ENCODE results near the gene GSTM5.
"Not testable (repeated sequence)": the region's sequence is repeated elsewhere in the genome, so short reads cannot be mapped to it uniquely, and the experiment has no call there.

The GSTM5 gene

DNA sequence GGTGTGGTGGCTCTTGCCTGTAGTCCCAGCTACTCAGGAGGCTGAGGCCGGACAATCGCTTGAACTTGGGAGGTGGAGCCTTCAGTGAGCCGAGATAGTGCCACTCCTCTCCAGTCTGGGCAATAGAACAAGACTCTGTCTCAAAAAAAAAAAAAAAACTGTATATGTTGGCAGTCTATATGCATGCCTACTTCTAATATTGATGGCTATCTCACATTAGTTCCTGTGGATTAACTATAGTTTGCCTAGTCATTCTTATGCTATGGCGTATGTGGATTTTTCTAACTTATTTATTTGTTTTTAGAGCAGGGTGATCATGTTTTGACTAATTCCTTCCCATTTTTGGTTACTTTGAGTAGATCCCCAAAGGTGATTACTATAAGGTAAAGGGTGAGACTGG is 15.0 kb upstream of the GSTM5 start:
- no peak for DNase-seq (ENCODE audit: low read depth)

DNA sequence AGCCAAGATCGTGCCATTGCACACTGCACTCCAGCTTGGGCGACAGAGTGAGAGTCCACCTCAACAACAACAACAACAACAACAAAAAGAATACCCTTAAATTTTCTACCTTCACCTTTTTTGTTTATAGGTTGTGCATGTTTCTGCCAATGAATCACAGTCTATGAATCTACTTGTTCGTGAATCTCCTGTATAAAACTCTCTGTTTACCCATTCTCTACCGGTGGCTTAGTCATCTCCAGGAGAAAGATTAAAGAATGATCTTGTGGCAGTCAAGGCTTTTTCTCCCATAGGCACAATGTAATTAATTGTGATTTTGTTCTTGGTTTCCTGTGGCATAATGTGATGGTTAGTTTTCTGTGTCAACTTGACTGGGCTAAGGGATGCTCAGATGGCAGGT is 14.2 kb upstream of the GSTM5 start:
- DNase-seq (ENCODE audit: low read depth) = not testable (repeated sequence)

GRCh38 chr1:109702940-109703339 is 9.1 kb upstream of the GSTM5 start:
- DNase-seq (ENCODE audit: low read depth) = not testable (repeated sequence)

DNA sequence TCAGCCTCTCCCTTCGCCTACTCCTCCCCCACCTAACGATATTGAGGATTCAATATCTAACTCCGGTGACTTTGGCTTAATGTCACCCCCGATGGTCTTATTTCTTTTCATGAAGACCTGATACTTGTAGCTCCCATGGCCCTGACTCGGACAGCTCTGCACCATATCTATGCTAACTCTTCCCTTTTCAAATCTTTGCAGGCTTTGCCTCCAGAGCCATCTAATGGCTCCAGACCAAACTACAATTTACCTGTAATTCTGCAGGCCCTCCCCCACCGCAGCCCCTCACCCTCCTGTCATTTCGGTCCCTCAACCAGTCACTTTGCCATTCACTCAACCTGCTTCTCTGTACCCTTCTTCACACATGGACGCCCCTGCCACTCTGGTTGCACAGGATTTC is 7.9 kb upstream of the GSTM5 start:
- DNase-seq (ENCODE audit: low read depth) = no peak

- DNase-seq (ENCODE audit: low read depth) = peak; percentile 0
Measured at GRCh38 chr1:109705411-109705810, 6.6 kb upstream of the GSTM5 start.

DNA sequence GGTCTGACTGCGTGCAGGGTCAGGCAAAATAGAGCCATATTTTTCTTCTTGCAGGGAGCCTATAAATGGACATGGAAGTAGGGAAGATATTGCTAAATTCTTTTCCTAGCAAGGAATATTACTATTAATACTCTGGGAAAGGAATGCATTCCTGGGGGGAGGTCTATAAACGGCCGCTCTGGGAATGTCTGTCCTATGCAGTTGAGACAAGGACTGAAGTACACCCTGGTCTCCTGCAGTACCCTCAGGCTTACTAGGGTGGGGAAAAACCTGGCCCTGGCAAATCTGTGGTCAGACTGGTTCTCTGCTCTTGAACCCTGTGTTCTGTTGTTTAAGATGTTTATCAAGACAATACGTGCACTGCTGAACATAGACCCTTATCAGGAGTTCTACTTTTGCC is 3.1 kb upstream of the GSTM5 start:
- peak; percentile 0 for DNase-seq (ENCODE audit: low read depth)

DNA sequence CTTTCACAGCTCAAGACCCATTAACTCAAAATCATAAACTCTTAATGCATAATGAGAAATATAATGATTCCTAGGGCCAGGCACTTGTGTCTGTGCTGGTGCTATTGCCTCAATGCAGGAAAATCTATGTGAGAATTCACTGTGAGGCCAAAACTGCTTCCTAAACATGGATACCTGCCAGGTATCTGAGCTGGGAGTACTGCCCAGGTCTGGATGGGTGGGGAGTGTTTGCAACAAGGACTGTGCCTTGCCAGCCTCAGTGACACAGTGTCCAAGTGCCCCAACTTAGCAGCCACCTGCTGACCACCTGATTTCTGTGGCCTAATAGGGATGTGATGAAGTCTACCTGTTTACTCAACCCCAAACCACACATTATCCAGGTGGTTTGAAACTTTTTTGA is 2.2 kb upstream of the GSTM5 start:
- peak; percentile 0 for DNase-seq (ENCODE audit: low read depth)

GRCh38 chr1:109712321-109712864 is 342 bp downstream of the GSTM5 start:
- peak; percentile 0 for DNase-seq (ENCODE audit: low read depth)

DNA sequence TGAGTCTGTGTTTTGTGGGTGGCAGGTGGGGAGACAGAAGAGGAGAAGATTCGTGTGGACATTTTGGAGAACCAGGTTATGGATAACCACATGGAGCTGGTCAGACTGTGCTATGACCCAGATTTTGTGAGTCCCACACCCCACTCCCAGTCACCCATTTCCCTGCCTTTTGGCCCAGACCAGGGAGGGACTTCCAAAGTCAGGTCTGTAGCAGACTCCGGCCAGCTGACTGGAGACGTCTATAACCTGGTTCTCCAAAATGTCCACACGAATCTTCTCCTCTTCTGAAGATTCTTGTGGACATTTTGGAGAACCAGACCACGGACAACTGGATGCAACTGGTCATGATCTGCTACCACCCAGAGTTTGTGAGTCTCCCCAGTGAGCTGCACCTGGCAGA is 1.6 kb downstream of the GSTM5 start:
- peak; percentile 0 for DNase-seq (ENCODE audit: low read depth)

GRCh38 chr1:109714661-109715372 is 2.8 kb downstream of the GSTM5 start:
- DNase-seq (ENCODE audit: low read depth) = peak; percentile 0

DNA sequence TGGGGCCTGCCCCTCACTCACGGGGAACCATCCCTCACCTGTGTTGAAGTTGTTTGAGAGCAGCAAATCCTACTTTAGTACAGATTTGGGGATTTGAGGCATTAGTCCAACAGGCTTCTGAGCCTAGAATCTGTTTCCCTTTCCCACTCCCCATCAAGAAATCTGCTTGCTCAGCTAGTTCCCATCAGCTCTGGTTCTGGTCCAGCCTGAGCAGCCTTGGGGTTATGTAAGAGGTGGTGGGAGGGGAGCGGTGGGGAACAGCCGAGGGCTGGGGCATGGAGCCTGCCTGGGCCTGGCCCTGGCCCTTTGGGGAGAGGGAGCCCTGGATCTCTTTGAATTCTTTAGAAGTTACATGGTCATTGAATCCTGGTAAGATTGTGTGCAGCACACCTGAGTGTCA is 4.1 kb downstream of the GSTM5 start:
- no peak for DNase-seq (ENCODE audit: low read depth)

DNA sequence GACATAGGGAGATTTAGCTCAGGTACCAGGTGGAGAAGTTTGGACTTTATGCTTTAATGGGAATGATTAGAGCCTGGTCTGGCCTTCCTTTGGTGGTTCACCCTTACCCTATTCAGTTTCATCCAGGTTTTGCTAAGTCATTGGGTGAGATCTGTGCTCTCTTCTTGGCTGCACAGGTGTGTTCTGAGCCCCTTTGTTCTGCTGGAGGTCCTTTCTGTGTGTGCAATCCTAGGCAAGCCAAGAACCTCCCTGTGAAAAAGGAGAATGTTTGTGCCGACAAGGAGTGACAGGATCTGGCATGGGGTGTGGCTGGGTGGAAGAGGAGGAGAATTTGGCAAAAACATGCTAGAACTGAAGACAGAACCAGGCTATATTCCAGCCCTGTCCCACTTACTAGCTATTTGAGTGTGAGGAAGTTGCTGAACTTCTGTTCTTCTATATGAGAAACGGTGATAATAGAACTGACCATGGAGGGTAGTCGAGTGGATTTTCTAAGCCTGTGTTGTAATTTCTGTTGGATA is 4.6 kb downstream of the GSTM5 start:
- no peak for DNase-seq (ENCODE audit: low read depth)

DNA sequence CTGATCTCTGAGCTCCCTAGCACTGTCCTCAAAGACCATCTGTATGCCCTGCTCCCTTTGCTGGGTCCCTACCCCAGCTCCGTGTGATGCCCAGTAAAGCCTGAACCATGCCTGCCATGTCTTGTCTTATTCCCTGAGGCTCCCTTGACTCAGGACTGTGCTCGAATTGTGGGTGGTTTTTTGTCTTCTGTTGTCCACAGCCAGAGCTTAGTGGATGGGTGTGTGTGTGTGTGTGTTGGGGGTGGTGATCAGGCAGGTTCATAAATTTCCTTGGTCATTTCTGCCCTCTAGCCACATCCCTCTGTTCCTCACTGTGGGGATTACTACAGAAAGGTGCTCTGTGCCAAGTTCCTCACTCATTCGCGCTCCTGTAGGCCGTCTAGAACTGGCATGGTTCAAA is 5.7 kb downstream of the GSTM5 start:
- no peak for DNase-seq (ENCODE audit: low read depth)

DNA sequence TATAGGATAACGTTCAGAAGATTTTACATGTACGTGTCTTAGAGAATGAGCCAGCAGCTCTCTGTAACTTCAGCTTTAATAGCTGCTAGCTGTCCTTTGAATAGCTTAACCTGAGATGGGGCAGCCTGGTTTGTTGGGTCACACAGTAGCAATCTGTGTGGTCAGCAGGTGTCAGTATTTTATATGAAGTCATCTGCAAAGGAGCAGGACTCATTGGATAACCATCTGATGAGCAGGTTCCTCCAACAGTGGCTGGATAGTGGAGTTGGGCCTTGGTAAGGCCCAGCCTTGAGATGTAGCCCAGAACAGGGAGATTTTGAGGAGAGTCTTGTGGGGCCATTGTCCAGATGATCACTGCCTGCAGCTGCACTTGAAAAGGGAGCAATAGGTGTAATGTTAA is 6.4 kb downstream of the GSTM5 start:
- no peak for DNase-seq (ENCODE audit: low read depth)

DNA sequence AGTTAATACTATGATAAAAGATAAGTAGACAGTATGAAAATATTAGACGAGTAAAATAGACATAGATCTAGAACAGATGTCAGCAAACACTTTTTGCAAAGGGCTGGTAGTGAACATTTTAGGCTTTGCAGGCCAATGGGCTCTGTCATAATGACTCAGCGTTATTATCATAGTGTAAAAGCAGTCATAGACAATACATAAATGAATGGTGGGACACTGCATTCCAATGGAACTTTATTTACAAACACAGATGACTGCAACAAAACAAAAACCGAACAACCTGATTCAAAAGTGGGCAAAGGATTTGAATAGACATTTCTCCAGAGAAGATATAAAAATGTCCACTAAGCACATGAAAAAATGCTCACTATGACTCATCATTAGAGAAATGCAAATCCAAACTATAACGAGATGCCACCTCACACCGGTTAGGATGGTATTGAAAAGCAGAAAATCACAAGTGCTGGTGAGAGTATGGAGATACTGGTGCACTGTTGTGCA is 7.3 kb downstream of the GSTM5 start:
- peak; percentile 68 for DNase-seq (ENCODE audit: low read depth)

GRCh38 chr1:109721042-109721441 is 9.0 kb downstream of the GSTM5 start:
- peak; percentile 9 for DNase-seq (ENCODE audit: low read depth)

DNA sequence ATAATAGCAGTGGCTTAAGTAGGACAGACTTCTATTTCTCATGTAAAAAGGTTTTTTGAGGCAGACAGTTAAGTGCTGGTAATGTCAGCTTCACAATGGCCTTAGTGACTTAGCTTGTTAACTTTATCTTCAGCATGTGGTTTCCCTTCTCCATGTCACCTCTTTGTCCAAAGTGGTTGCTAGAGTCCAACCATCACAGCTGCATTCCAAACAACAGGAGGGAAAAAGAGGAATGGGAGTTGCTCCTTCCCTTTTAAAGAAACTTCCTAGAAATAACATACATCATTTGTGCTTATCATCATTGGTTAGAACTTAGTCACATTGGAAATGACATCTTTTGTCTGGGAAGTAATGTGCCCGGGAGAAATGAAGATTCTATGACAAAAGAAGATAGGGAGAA is 9.9 kb downstream of the GSTM5 start:
- DNase-seq (ENCODE audit: low read depth) = no peak

DNA sequence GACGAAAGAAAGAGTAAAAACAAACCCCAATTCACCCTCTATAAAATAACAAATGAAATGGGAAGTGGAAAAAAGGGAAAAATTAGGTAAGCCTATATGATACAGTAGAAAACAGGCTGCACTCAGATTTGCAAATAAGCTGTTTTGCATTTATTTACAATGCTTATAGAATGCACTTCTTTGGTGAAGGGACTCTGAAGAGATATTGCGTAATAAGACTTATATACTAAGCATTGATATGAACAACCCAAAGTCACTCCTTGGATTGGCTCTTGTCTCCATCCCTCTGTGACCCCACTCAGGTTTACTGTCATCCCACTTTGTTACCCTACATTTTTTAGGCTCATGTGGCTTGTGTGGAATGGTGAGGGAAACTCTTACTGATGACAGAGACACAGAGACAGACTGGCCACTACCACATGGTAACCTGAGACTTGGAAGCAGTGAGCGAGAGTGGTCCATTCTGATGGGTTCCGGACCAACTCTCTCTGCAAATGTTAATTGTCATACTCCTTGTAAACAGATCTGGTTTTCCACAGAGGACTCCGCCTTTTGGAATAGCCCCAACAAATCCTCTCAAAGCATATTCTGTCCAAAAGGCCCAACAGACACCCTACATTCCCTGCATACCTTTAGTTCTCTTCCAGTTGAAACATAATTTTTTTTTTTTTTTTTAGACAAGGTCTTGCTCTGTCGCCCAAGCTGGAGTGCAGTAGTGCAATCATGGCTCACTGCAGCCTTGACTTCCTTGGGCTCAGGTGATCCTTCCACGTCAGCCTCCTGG is 11.0 kb downstream of the GSTM5 start:
- peak; percentile 25 for DNase-seq (ENCODE audit: low read depth)

- no peak for DNase-seq (ENCODE audit: low read depth)
Measured at GRCh38 chr1:109724933-109725332, 12.9 kb downstream of the GSTM5 start.

- no peak for DNase-seq (ENCODE audit: low read depth)
Measured at GRCh38 chr1:109725510-109725909, 13.5 kb downstream of the GSTM5 start.

GRCh38 chr1:109726007-109726406 is 14.0 kb downstream of the GSTM5 start:
- DNase-seq (ENCODE audit: low read depth) = no peak

GRCh38 chr1:109726728-109727373 is 14.8 kb downstream of the GSTM5 start:
- DNase-seq (ENCODE audit: low read depth) = no peak

All from fibroblast of gingiva (primary cell).